RWPE1 (cell line): ENCODE results near the gene MTFR1L.

ENCODE experiments used
- CTCF ChIA-PET: fragments of 350-600 bp; sonication (Branson Sonifier 250); formaldehyde crosslinking; extraction: SDS; loops from one replicate; lab custom pipeline; 2021; lab: Yijun Ruan, JAX
- POLR2A ChIA-PET: fragments of 400-600 bp; formaldehyde crosslinking; extraction: SDS; loops from one replicate; lab custom pipeline; 2020; ENCODE audit warnings: antibody characterized with exemption; ENCODE audit not compliant: low non-redundant PET; lab: Yijun Ruan, JAX
- DNase-seq: peaks from one replicate; pipeline ENCODE4 v3.0.0; 2012; ENCODE audit warnings: low spot score
- H3K27ac ChIP-seq: fragments of 450-650 bp; 2 replicates; pipeline ENCODE4 v1.5.1; 2017
- TF ChIP-seq, protein P1 (sequence below): fragments of 450-650 bp; conservative IDR thresholded peaks from 2 replicates; pipeline ENCODE4 v1.5.1; 2017; ENCODE audit warnings: low read depth, mild to moderate bottlenecking

The MTFR1L gene

DNA sequence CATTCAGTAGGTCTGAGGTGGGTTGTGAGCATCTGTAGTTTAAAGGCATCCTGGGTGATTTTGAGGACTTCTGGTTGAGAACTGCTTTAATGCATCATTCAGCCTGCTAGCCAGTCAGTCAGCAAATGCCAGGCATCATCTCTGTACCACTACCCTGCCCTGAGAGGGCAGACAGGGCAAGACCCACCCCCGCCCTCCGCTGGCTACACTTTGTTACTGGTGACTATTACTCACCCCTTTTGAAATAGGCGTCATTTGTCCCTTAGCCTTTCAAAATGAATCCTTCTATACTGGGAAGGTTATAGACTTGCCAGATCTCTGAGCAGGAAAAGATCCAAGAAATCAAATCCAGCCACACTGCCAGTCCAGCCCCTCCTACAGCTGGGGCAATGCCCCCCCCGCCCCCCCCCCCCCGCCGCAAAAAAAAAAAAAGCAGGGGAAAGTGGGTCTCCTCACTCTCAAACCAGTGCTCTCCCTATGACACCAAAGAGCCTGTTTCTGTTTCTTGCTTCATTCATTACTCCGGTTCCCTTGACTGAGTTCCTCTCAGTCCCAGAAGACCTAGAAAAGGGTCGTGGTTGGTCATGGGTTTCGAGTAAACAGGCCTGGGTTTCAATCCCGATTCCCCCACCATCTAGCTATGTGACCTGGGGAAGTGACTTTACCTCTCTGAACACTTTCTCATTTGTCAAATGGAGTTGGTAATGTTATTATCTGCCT lies 15.3 kb upstream of the MTFR1L start:
- no peak overlapping the region for H3K27ac ChIP-seq
- CTCF ChIA-PET: interaction anchor here (0.6 to 0.9 kb wide), 3 partner anchors 58 to 203 kb away, joined by 3 to 4 read pairs (median 3); no protein-coding TSS in a partner anchor
- POLR2A ChIA-PET: no interaction called here
- TF ChIP-seq, protein P1, sequence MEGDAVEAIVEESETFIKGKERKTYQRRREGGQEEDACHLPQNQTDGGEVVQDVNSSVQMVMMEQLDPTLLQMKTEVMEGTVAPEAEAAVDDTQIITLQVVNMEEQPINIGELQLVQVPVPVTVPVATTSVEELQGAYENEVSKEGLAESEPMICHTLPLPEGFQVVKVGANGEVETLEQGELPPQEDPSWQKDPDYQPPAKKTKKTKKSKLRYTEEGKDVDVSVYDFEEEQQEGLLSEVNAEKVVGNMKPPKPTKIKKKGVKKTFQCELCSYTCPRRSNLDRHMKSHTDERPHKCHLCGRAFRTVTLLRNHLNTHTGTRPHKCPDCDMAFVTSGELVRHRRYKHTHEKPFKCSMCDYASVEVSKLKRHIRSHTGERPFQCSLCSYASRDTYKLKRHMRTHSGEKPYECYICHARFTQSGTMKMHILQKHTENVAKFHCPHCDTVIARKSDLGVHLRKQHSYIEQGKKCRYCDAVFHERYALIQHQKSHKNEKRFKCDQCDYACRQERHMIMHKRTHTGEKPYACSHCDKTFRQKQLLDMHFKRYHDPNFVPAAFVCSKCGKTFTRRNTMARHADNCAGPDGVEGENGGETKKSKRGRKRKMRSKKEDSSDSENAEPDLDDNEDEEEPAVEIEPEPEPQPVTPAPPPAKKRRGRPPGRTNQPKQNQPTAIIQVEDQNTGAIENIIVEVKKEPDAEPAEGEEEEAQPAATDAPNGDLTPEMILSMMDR: no peak
- DNase-seq: peak; percentile 52

DNA sequence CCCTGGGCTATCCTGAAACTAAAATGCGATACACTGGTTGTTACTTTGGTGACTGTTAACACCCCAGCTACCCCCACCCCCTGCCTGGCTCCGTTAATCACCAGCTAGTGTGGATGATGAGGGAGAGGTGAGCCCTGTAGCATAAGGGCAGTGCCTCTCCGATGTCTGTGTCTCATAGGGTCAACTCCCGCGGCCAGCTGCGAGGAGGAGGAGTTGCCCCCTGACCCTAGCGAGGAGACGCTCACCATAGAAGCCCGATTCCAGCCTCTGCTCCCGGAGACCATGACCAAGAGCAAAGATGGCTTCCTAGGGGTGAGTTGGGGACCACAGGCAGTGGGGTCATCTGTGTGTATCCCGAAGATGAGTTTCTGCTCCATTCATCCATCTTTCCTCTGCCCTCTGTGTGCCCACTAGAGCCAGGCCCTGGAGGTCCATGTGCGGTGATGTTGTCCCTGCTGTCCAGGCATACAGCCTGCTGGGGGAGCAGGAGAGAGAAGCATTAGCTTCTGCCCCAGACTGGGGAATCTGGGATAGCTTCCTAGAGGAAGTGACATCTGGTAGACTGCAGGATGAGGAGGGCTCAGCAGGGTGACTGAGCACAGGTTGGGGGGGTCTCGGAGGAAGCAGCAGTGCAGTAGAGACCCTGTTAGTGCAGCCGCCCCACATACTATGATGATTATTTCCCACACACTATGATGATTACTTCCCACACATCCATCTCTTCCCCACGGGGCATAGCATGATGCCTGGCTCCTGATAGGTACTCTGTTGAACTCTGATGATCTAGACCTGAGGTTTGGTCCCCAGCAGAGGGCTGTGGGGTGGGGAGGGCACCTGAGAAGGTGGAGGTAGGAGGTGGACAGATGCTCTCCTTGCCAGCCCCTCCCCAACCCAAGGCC lies 14.5 kb upstream of the MTFR1L start:
- CTCF ChIA-PET: interaction anchor here (0.6 to 0.9 kb wide), 3 partner anchors 58 to 204 kb away, joined by 3 to 4 read pairs (median 3); no protein-coding TSS in a partner anchor
- POLR2A ChIA-PET: no interaction called here
- TF ChIP-seq, protein P1: no peak
- peak overlapping the region; percentile 47; the same call in 1 of the 2 replicates for H3K27ac ChIP-seq
- DNase-seq: no peak

DNA sequence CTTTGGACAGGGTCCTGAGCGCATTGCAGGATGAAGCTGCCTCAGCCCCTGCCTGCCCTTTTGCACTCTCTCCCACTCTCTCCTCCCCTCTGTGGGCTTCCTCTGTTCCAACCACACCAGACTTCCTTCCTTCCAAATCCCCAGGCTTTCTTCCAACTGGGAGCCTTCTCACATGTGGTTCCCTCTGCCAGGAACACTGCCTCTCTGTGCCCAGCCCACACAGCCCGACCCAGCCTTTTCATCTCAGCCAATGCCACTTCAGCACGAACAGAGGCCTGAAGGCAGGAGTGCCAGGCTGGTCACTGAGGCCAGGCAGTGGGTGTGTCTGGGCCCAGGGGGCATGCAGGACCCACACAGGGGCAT lies 13.9 kb upstream of the MTFR1L start:
- POLR2A ChIA-PET: no interaction called here

DNA sequence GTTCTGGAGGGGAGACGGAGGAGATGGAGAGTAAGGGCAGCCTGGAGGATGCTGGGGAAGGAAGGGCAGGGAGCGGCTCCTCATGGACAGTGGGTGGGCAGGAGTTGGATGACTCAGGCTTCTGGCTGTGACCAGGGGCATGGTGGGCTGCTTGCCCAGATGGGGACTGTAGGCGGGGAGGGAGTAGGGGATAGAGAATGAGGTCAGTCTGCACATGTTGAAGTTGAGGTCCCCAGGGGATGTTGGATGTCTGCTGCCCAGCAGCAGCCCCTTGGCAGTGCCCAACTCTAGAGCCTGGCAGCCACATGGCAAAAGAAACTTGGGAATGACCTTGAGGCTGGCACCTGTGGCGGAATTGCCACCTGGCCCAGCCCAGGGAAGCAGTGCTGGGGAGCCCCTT lies 13.3 kb upstream of the MTFR1L start:
- no peak for DNase-seq
- TF ChIP-seq, protein P1: no peak
- ChIA-PET POLR2A (no interaction called here), CTCF (interaction anchor here (0.6 to 0.7 kb wide), 2 partner anchors 11 to 361 kb away, joined by 4 read pairs; no protein-coding TSS in a partner anchor)
- H3K27ac ChIP-seq: peak overlapping the region; percentile 47; the same call in 1 of the 2 replicates

More for the DNA sequence above, 13.9 kb upstream of the MTFR1L start:
- no peak for DNase-seq
- CTCF ChIA-PET: no interaction called here
- TF ChIP-seq, protein P1: no peak
- peak overlapping the region; percentile 47; the same call in 1 of the 2 replicates for H3K27ac ChIP-seq

DNA sequence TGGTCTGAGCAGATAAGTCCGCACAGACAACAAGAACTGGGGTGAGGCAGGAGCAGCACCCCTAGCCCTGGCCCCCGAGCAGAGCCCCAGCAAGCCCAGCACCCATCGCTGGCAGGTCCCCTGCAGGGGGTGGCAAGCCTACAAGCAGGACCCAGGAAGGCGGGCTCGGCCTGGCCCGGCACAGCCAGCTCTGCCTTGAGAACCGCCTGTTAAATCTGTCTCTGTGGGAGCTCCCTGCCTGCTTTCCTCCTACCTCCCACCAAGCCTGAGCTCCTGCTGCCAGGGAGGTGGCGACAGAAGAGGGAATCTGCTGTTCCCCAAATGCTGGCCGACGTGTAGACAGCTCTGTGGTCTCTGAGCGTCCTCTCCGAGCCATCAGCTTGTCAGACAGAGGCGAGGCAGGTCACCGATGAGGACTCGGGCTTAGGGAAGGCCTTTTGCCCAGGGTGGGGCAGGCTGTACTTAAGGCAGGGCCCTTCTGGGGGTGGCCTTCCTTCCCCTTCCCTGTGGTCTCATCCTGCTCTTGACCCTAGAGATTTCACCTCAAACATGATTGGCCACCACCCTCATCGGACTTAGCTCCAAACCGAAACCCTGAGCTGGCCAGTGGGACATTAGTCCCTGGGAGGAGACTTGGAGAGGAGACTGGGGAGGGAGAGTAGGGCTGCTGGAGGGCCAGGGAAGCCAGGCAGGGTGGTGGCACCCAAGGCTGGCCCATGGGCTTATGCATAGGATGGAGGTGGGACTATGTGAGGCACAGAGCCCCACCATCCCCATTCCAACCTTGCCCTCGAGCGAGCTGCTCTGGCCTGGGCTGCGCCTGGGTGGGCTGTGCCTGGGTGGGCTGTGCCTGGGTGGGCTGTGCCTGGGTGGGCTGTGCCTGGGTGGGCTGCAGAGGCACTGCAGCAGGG lies 12.0 kb upstream of the MTFR1L start:
- H3K27ac ChIP-seq: no peak overlapping the region; the same call in 1 of the 2 replicates
- POLR2A ChIA-PET: no interaction called here
- TF ChIP-seq, protein P1: no peak
- DNase-seq: no peak
- CTCF ChIA-PET: interaction anchor here (0.6 to 3.0 kb wide), 6 partner anchors 8 to 354 kb away, joined by 4 to 9 read pairs (median 4); partner anchors contain the start of gene SELENON
